Colonic mucosa (tissue), 4 donors: ENCODE results near the gene ANKH. TPM values are rescaled to one million over a fixed set of nuclear protein-coding genes. Genes with fewer than 3 reads are reported as not detected.

Source experiments
- DNase-seq: peaks from one replicate; pipeline ENCODE4 v3.0.0-alpha.2; 2020
- H3K27ac ChIP-seq: fragments of 200-600 bp; one replicate; pipeline ENCODE4 v1.8.0; 2021
- H3K27me3 ChIP-seq: fragments of 200-600 bp; one replicate; pipeline ENCODE4 v1.8.0; 2021
- H3K36me3 ChIP-seq: fragments of 200-600 bp; one replicate; pipeline ENCODE4 v1.8.0; 2021
- H3K4me1 ChIP-seq: fragments of 200-600 bp; one replicate; pipeline ENCODE4 v1.8.0; 2021; ENCODE audit warnings: mild to moderate bottlenecking
- H3K4me3 ChIP-seq: fragments of 200-600 bp; one replicate; pipeline ENCODE4 v1.8.0; 2021
- H3K9ac ChIP-seq, 2 donors: one replicate each; pipeline ENCODE4 v1.7.0; 2013; ENCODE audit warnings: control low read depth in 2 of 2, low read depth in 2 of 2, low read length in 2 of 2
- H3K9me3 ChIP-seq: fragments of 200-600 bp; one replicate; pipeline ENCODE4 v1.8.0; 2021
- CTCF ChIP-seq: fragments of 200-600 bp; IDR thresholded peaks from one replicate; pipeline ENCODE4 v1.8.0; 2022; ENCODE audit warnings: antibody characterized with exemption, mild to moderate bottlenecking
- intact Hi-C: fragments of 100-400 bp; cut with DNase I; formaldehyde crosslinking; loops from one replicate; pipeline ENCODE4 v1.14.1; 2022
- total RNA-seq, 2 donors: library from RNA; stranded (reverse); fragmentation: NEBNext Ultra II Directional in 1 of 2; extraction: Animal tissue kit (Norgen Biotek cat#: 25700) in 1 of 2; gene quantifications; one replicate each; pipeline ENCODE4 v1.2.1, GENCODE V29; 2021
- donor health status: healthy.
- donor health status: DM: no; HTN: no; CAD: no.
- donor health status: DM: no; HTN: no; CAD: no.

Gene ANKH
- total RNA-seq, 2 donors from 2014 or later: 81.8 to 103 TPM

GRCh38 chr5:14724633-14725032 lies 146.9 kb downstream of the ANKH start:
- no peaks in the 10 kb centered on the region for H3K4me1 ChIP-seq
- no peak overlapping the region for H3K9ac ChIP-seq
- H3K27ac ChIP-seq: no peak overlapping the region
- H3K27me3 ChIP-seq: no peaks in the 10 kb centered on the region
- intact Hi-C loops: loop anchor here (5.0 kb wide), 2 partner anchors 37 to 233 kb away; no protein-coding TSS in a partner anchor
- no peaks in the 10 kb centered on the region for H3K36me3 ChIP-seq
- DNase-seq: no peak
- H3K9me3 ChIP-seq: no peaks in the 10 kb centered on the region
- no peak for TF ChIP-seq CTCF
- no peak overlapping the region for H3K4me3 ChIP-seq

GRCh38 chr5:14723701-14724132 lies 147.9 kb downstream of the ANKH start:
- DNase-seq: no peak
- no peak overlapping the region for H3K4me3 ChIP-seq
- no peaks in the 10 kb centered on the region for H3K27me3 ChIP-seq
- H3K27ac ChIP-seq: no peak overlapping the region
- intact Hi-C loops: no loop called here
- no peak overlapping the region for H3K9ac ChIP-seq
- H3K4me1 ChIP-seq: no peaks in the 10 kb centered on the region
- no peak for TF ChIP-seq CTCF
- H3K9me3 ChIP-seq: no peaks in the 10 kb centered on the region
- H3K36me3 ChIP-seq: no peaks in the 10 kb centered on the region

GRCh38 chr5:14722923-14723322 lies 148.7 kb downstream of the ANKH start:
- intact Hi-C loops: no loop called here
- TF ChIP-seq CTCF: no peak

GRCh38 chr5:14721990-14722656 lies 149.5 kb downstream of the ANKH start:
- Histone ChIP-seq H3K27me3 (no peaks in the 10 kb centered on the region), H3K27ac (no peak overlapping the region), H3K4me3 (no peak overlapping the region), H3K9ac (no peak overlapping the region), H3K36me3 (no peaks in the 10 kb centered on the region), H3K9me3 (no peaks in the 10 kb centered on the region), H3K4me1 (no peaks in the 10 kb centered on the region)
- intact Hi-C loops: no loop called here
- TF ChIP-seq CTCF: no peak
- DNase-seq: no peak

More at GRCh38 chr5:14722923-14723322, 148.7 kb downstream of the ANKH start:
- Histone ChIP-seq H3K4me1 (no peaks in the 10 kb centered on the region), H3K4me3 (no peak overlapping the region), H3K36me3 (no peaks in the 10 kb centered on the region), H3K9ac (no peak overlapping the region), H3K27me3 (no peaks in the 10 kb centered on the region), H3K9me3 (no peaks in the 10 kb centered on the region), H3K27ac (no peak overlapping the region)
- DNase-seq: no peak

GRCh38 chr5:14720236-14720923 lies 151.2 kb downstream of the ANKH start:
- Histone ChIP-seq H3K9me3 (no peaks in the 10 kb centered on the region), H3K4me3 (no peak overlapping the region), H3K27ac (no peak overlapping the region), H3K27me3 (no peaks in the 10 kb centered on the region), H3K4me1 (no peaks in the 10 kb centered on the region), H3K36me3 (no peaks in the 10 kb centered on the region), H3K9ac (no peak overlapping the region)
- DNase-seq: no peak
- intact Hi-C loops: no loop called here
- TF ChIP-seq CTCF: no peak
